Glutamatergic neuron (in vitro differentiated cells): Measurements from ENCODE around the gene AGPAT2. TPM values are rescaled to one million over a fixed set of nuclear protein-coding genes. Genes with fewer than 3 reads are reported as not detected.

Experiments
- DNase-seq: peaks from one replicate; pipeline ENCODE4 v3.0.0; 2022
- H3K27ac Mint-ChIP-seq: one replicate; pipeline ENCODE4 v1.8.0; 2020; ENCODE audit warnings: mild to moderate bottlenecking, mixed read lengths, inconsistent platforms; ENCODE audit not compliant: unreplicated experiment
- H3K27me3 Mint-ChIP-seq: one replicate; pipeline ENCODE4 v1.8.0; 2020; ENCODE audit warnings: mild to moderate bottlenecking, moderate library complexity, mixed read lengths, inconsistent platforms; ENCODE audit not compliant: unreplicated experiment
- H3K36me3 Mint-ChIP-seq: one replicate; pipeline ENCODE4 v1.8.0; 2020; ENCODE audit warnings: mild to moderate bottlenecking, mixed read lengths, inconsistent platforms; ENCODE audit not compliant: unreplicated experiment
- H3K4me1 Mint-ChIP-seq: one replicate; pipeline ENCODE4 v1.8.0; 2020; ENCODE audit warnings: mild to moderate bottlenecking, low read depth, mixed read lengths, inconsistent platforms; ENCODE audit not compliant: unreplicated experiment
- H3K4me3 Mint-ChIP-seq: one replicate; pipeline ENCODE4 v1.8.0; 2020; ENCODE audit warnings: mild to moderate bottlenecking, mixed read lengths, inconsistent platforms; ENCODE audit not compliant: unreplicated experiment
- H3K9me3 Mint-ChIP-seq: one replicate; pipeline ENCODE4 v1.8.0; 2020; ENCODE audit warnings: mild to moderate bottlenecking, moderate library complexity, mixed read lengths, inconsistent platforms; ENCODE audit not compliant: unreplicated experiment
- CTCF ChIP-seq: fragments of 200-600 bp; sonication (generic); IDR thresholded peaks from one replicate; pipeline ENCODE4 v1.5.0; 2021; ENCODE audit not compliant: partially characterized antibody, unreplicated experiment
- total RNA-seq: library from RNA; stranded (reverse); fragmentation: NEBNext Ultra II Directional; extraction: Animal tissue kit (Norgen Biotek cat#: 25700); gene quantifications from one replicate; pipeline ENCODE4 v1.2.1, GENCODE V29; 2021; ENCODE audit not compliant: unreplicated experiment

The AGPAT2 gene
- total RNA-seq, 1 donor from 2014 or later, result 72.8 TPM

DNA sequence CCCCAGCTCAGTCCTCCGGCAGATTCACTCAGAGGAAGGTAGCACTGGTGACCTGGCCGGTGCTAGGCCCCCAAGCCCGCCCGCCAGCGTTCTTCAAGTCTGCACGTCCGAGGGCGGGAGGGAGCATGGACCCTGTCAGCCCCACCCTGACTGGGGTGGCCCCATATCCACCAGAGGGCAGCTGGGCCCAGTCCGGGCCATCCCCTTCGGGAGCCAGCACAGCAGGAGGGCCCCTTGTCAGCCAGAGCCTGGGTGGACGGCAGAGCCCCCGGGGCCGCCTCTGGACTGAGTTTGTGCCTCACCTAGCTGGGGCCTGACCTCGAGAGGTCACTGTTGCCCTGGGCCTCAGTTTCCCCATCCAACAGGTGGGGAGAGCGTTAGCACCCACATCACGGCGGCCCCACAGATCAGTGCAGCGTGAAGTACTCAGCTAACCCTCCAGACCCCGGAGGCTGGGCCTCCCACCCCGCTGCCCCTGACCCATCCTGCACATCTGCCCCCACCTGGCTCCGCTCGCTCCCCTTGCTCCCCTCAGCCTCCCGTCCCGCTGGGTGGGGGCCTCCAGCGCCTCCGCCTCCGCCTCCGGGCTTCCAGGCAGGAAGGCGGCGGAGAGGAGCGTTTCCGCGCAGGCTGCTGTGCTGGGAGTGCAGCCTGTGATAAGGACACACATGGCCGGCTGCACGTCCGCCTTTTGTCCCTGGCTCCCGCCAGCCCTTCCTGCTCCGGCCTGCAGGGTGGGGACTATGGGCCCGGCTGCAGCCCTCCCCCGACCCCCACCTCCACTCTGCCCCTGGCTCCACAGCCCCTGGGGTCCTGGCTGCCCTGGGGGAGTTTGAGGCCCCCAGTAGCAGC, 41.1 kb downstream of the AGPAT2 start:
- no peaks in the 10 kb centered on the region for H3K27me3 Mint-ChIP-seq
- peaks cover 3% of the 10 kb centered on the region for H3K9me3 Mint-ChIP-seq
- H3K4me3 Mint-ChIP-seq, result no peak overlapping the region
- H3K36me3 Mint-ChIP-seq, result no peaks in the 10 kb centered on the region
- peak; percentile 70 for DNase-seq
- no peak overlapping the region for H3K27ac Mint-ChIP-seq
- TF ChIP-seq CTCF, result no peak
- peaks cover 8% of the 10 kb centered on the region for H3K4me1 Mint-ChIP-seq

GRCh38 chr9:136645352-136645902, 41.8 kb downstream of the AGPAT2 start:
- no peak overlapping the region for H3K27ac Mint-ChIP-seq
- peaks cover 3% of the 10 kb centered on the region for H3K9me3 Mint-ChIP-seq
- peaks cover 13% of the 10 kb centered on the region for H3K4me1 Mint-ChIP-seq
- no peak overlapping the region for H3K4me3 Mint-ChIP-seq
- DNase-seq, result no peak
- no peaks in the 10 kb centered on the region for H3K36me3 Mint-ChIP-seq
- no peak for TF ChIP-seq CTCF
- H3K27me3 Mint-ChIP-seq, result no peaks in the 10 kb centered on the region

DNA sequence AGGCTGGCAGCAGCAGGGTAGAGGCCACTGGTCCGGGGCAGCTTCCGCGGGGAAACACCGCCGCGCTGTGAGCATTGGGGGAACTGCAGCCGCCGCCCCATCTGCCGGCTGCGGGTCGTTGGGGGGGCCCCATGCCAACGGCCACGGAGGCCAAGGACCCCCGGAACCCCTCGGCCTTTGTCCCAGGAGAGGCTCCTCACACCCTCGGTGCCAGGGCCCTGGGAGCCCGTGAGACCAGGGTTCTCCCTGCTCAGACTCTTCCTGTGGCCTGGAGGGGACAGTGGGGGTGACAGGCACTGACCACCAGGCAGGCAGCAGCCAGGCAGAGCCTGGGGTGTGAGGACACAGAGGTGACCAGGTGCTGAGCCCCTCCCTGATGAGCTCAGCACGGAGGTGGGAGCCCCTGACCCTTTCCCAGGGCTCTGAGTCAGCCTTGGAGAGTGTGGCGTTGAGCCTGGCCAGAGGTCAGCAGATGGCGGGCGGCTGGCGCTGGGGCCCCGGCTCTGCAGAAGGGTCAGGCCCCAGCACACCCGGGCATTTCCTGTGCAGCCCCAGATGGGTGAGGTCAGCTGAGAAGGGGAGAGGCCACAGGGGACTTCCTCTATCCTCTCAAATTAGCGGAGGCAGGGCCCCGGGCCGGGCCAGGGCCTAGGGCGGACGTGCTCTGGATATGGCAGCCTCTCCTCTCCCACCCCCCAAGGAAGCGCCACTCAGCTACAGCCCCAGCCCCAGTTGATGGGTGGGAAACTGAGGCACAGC, 42.5 kb downstream of the AGPAT2 start:
- H3K36me3 Mint-ChIP-seq, result no peaks in the 10 kb centered on the region
- peak; percentile 79 for DNase-seq
- H3K27ac Mint-ChIP-seq, result no peak overlapping the region
- peak; percentile 82 for TF ChIP-seq CTCF
- no peak overlapping the region for H3K4me3 Mint-ChIP-seq
- H3K4me1 Mint-ChIP-seq, result peaks cover 15% of the 10 kb centered on the region
- H3K9me3 Mint-ChIP-seq, result peaks cover 3% of the 10 kb centered on the region
- peaks cover 2% of the 10 kb centered on the region for H3K27me3 Mint-ChIP-seq

DNA sequence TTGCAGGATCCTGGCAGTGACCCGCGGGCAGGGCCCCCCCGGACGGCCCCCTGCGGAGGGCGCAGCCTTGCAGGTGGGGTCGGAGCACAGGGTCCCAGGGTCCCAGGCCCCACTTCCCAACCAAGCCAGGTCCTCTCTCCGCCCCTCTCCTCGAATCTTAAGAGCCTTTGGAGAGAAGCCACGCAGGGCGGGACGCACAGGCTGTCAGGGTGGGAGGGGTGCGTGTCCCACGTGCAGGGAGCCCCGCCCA, 43.0 kb downstream of the AGPAT2 start:
- DNase-seq, result no peak

More for the DNA sequence above, 43.0 kb downstream of the AGPAT2 start:
- H3K36me3 Mint-ChIP-seq, result no peaks in the 10 kb centered on the region
- TF ChIP-seq CTCF, result no peak
- no peak overlapping the region for H3K4me3 Mint-ChIP-seq
- peaks cover 3% of the 10 kb centered on the region for H3K9me3 Mint-ChIP-seq
- peaks cover 4% of the 10 kb centered on the region for H3K27me3 Mint-ChIP-seq
- H3K4me1 Mint-ChIP-seq, result peaks cover 15% of the 10 kb centered on the region
- no peak overlapping the region for H3K27ac Mint-ChIP-seq
